CD4-positive, alpha-beta T cell (primary cell): ENCODE measurements around the gene ROCK1. TPM values are rescaled to one million over a fixed set of nuclear protein-coding genes. Genes with fewer than 3 reads are reported as not detected.

Source experiments
- ATAC-seq: fragments of 200-7000 bp; cut with Tn5 transposase; one replicate; pipeline ENCODE4 v1.10.0; 2022; ENCODE audit warnings: mild to moderate bottlenecking; ENCODE audit not compliant: poor library complexity
- CTCF ChIA-PET: fragments of 350-600 bp; sonication (Branson Sonifier 250); formaldehyde crosslinking; loops from one replicate; lab custom pipeline; 2021; ENCODE audit warnings: antibody characterized with exemption, inconsistent platforms; lab: Charles Lee
- POLR2A ChIA-PET: fragments of 350-600 bp; sonication (Branson Sonifier 250); formaldehyde crosslinking; loops from one replicate; lab custom pipeline; 2021; ENCODE audit warnings: antibody characterized with exemption, inconsistent platforms; lab: Charles Lee
- DNase-seq, 14 experiments: peaks; one replicate each; pipeline ENCODE4 v3.0.0-alpha.2; 2013 to 2020; ENCODE audit warnings: mixed read lengths in 2 of 14
- H3K27ac ChIP-seq, 2 donors: one replicate each; pipeline versions ENCODE4 v1.5.1 to v1.7.0; 2013; ENCODE audit warnings: low read length in 2 of 2, low read depth in 1 of 2, mild to moderate bottlenecking in 1 of 2
- H3K27me3 ChIP-seq, 2 experiments: 1 replicate in 1 of 2; 2 replicates in 1 of 2; pipeline versions ENCODE4 v1.6.1 to v1.7.0; 2013; ENCODE audit warnings: low read length in 2 of 2, control low read depth in 1 of 2, mild to moderate bottlenecking in 1 of 2, moderate library complexity in 1 of 2; ENCODE audit not compliant: insufficient read depth in 2 of 2, control insufficient read depth in 1 of 2
- H3K36me3 ChIP-seq: one replicate; pipeline ENCODE4 v1.6.1; 2013; ENCODE audit warnings: low read length, control low read depth; ENCODE audit not compliant: insufficient read depth
- H3K4me1 ChIP-seq: one replicate; pipeline ENCODE4 v1.6.1; 2013; ENCODE audit warnings: low read length, control low read depth; ENCODE audit not compliant: insufficient read depth
- H3K4me3 ChIP-seq: one replicate; pipeline ENCODE4 v1.5.1; 2013; ENCODE audit warnings: mild to moderate bottlenecking, low read length, moderate library complexity
- H3K9me3 ChIP-seq, 2 experiments: 1 replicate in 1 of 2; 2 replicates in 1 of 2; pipeline versions ENCODE4 v1.6.1 to v1.7.0; 2013; ENCODE audit warnings: low read length in 2 of 2, mild to moderate bottlenecking in 2 of 2, control low read depth in 1 of 2, moderate library complexity in 1 of 2; ENCODE audit not compliant: control insufficient read depth in 1 of 2, insufficient read depth in 1 of 2
- H3K27ac Mint-ChIP-seq: one replicate; pipeline ENCODE4 v1.8.0; 2020; ENCODE audit warnings: mixed read lengths
- H3K27me3 Mint-ChIP-seq: one replicate; pipeline ENCODE4 v1.8.0; 2021; ENCODE audit warnings: mixed read lengths
- H3K36me3 Mint-ChIP-seq: one replicate; pipeline ENCODE4 v1.8.0; 2021; ENCODE audit warnings: low read depth, mixed read lengths
- H3K4me1 Mint-ChIP-seq: one replicate; pipeline ENCODE4 v1.8.0; 2021; ENCODE audit warnings: low read depth, mixed read lengths
- H3K4me3 Mint-ChIP-seq: one replicate; pipeline ENCODE4 v1.8.0; 2020; ENCODE audit warnings: mild to moderate bottlenecking, mixed read lengths
- H3K9me3 Mint-ChIP-seq: one replicate; pipeline ENCODE4 v1.8.0; 2020; ENCODE audit warnings: mixed read lengths
- CTCF ChIP-seq: fragments of 200-600 bp; IDR thresholded peaks from one replicate; pipeline ENCODE4 v1.8.0; 2022; ENCODE audit warnings: antibody characterized with exemption, mild to moderate bottlenecking
- intact Hi-C, 2 experiments: fragments of 100-400 bp; cut with DNase I in 1 of 2; cut with micrococcal nuclease in 1 of 2; formaldehyde crosslinking; loops; one replicate each; pipeline versions ENCODE4 v1.15.1 to v1.9.0; 2023 to 2025; cut with DNase I, micrococcal nuclease
- total RNA-seq, 174 experiments: library from RNA in 2 of 174; stranded (reverse) in 2 of 174; gene quantifications; one replicate each; pipeline ENCODE4 v1.2.3 and lab custom pipeline; 2021 to 2026

The ROCK1 gene
- total RNA-seq, 2 experiments from 2014 or later, result 85.5 to 91.2 TPM

GRCh38 chr18:20997371-20997770 lies 114.2 kb downstream of the ROCK1 start:
- H3K27ac ChIP-seq, result no peak overlapping the region
- H3K36me3 ChIP-seq, result peaks cover 39% of the 10 kb centered on the region
- peaks cover 75% of the 10 kb centered on the region for H3K36me3 Mint-ChIP-seq
- ChIA-PET POLR2A (no interaction called here), CTCF (no interaction called here)
- TF ChIP-seq CTCF, result no peak
- H3K27me3 Mint-ChIP-seq, result no peaks in the 10 kb centered on the region
- H3K9me3 ChIP-seq, result no peaks in the 10 kb centered on the region
- no peaks in the 10 kb centered on the region for H3K27me3 ChIP-seq
- H3K9me3 Mint-ChIP-seq, result no peaks in the 10 kb centered on the region
- H3K27ac Mint-ChIP-seq, result peak overlapping the region; percentile 21
- peaks cover 3% of the 10 kb centered on the region for H3K4me1 ChIP-seq
- no peak overlapping the region for H3K4me3 Mint-ChIP-seq
- no peak overlapping the region for H3K4me3 ChIP-seq
- peaks cover 41% of the 10 kb centered on the region for H3K4me1 Mint-ChIP-seq
- no peak for DNase-seq
- ATAC-seq, result no peak
- intact Hi-C loops, result no loop called here

DNA sequence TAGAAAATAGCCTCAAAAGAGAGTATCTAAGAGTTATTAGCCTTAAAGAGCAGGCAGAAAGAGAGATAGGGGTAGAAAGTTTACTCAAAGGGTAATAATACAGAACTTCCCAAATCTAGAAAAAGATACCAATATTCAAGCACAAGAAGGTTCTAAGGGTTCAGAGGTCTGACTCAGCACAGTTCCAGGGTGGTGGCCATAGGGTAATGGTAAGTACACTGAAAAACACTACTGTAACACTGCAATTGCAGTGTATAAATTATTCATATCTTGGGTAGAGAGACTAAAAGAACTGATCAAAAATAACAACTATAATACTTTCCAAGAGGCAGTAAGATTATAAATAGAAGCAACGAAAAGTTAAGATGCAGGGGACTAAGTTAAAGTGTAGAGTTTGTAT lies 115.2 kb downstream of the ROCK1 start:
- no peak for TF ChIP-seq CTCF
- H3K27me3 ChIP-seq, result no peaks in the 10 kb centered on the region
- ChIA-PET POLR2A (no interaction called here), CTCF (no interaction called here)
- DNase-seq (no peak), ATAC-seq (no peak)
- H3K4me3 ChIP-seq, result no peak overlapping the region
- H3K9me3 ChIP-seq, result no peaks in the 10 kb centered on the region
- Mint-ChIP-seq H3K27ac (peak overlapping the region; percentile 21), H3K27me3 (no peaks in the 10 kb centered on the region), H3K4me3 (no peak overlapping the region), H3K9me3 (no peaks in the 10 kb centered on the region), H3K36me3 (peaks cover 75% of the 10 kb centered on the region), H3K4me1 (peaks cover 41% of the 10 kb centered on the region)
- peaks cover 3% of the 10 kb centered on the region for H3K4me1 ChIP-seq
- no peak overlapping the region for H3K27ac ChIP-seq
- intact Hi-C loops, result no loop called here
- H3K36me3 ChIP-seq, result peaks cover 41% of the 10 kb centered on the region

GRCh38 chr18:20988726-20989125 lies 122.9 kb downstream of the ROCK1 start:
- Mint-ChIP-seq H3K4me1 (no peaks in the 10 kb centered on the region), H3K27me3 (no peaks in the 10 kb centered on the region), H3K27ac (peak overlapping the region; percentile 18), H3K4me3 (no peak overlapping the region), H3K36me3 (peaks cover 84% of the 10 kb centered on the region), H3K9me3 (no peaks in the 10 kb centered on the region)
- ATAC-seq (no peak), DNase-seq (no peak)
- no peaks in the 10 kb centered on the region for H3K9me3 ChIP-seq
- no peak overlapping the region for H3K4me3 ChIP-seq
- CTCF ChIA-PET, result interaction anchor here (0.7 kb wide), 1 partner anchor 9 kb away, joined by 3 read pairs; no protein-coding TSS in a partner anchor
- no peaks in the 10 kb centered on the region for H3K4me1 ChIP-seq
- no peak for TF ChIP-seq CTCF
- no peak overlapping the region for H3K27ac ChIP-seq
- POLR2A ChIA-PET, result no interaction called here
- H3K27me3 ChIP-seq, result no peaks in the 10 kb centered on the region
- intact Hi-C loops, result no loop called here
- H3K36me3 ChIP-seq, result peaks cover 83% of the 10 kb centered on the region
